Stimulated activated effector memory CD8-positive, alpha-beta T cell treated with anti-CD3 and anti-CD28 coated beads, Interleukin-12 subunit alpha, Interleukin-12 subunit beta, amount 100 ng/mL, for 72 hours (primary cell): ENCODE measurements around the gene PATZ1.

Experiments
- ATAC-seq: fragments of 150-1000 bp; cut with Tn5 transposase; 2 replicates; pipeline ENCODE4 v1.10.0; 2021
- DNase-seq, 2 donors: peaks; one replicate each; pipeline ENCODE4 v3.0.0; 2021 to 2022; ENCODE audit warnings: low spot score in 2 of 2
- H3K27ac Mint-ChIP-seq: one replicate; pipeline ENCODE4 v1.8.0; 2022; ENCODE audit warnings: mild to moderate bottlenecking, mixed read lengths
- H3K36me3 Mint-ChIP-seq: one replicate; pipeline ENCODE4 v1.8.0; 2022; ENCODE audit warnings: mild to moderate bottlenecking, mixed read lengths
- H3K4me1 Mint-ChIP-seq: one replicate; pipeline ENCODE4 v1.8.0; 2022; ENCODE audit warnings: mixed read lengths
- H3K4me3 Mint-ChIP-seq: one replicate; pipeline ENCODE4 v1.8.0; 2022; ENCODE audit warnings: mild to moderate bottlenecking, mixed read lengths
- H3K9me3 Mint-ChIP-seq: one replicate; pipeline ENCODE4 v1.8.0; 2022; ENCODE audit warnings: mixed read lengths

Gene PATZ1

DNA sequence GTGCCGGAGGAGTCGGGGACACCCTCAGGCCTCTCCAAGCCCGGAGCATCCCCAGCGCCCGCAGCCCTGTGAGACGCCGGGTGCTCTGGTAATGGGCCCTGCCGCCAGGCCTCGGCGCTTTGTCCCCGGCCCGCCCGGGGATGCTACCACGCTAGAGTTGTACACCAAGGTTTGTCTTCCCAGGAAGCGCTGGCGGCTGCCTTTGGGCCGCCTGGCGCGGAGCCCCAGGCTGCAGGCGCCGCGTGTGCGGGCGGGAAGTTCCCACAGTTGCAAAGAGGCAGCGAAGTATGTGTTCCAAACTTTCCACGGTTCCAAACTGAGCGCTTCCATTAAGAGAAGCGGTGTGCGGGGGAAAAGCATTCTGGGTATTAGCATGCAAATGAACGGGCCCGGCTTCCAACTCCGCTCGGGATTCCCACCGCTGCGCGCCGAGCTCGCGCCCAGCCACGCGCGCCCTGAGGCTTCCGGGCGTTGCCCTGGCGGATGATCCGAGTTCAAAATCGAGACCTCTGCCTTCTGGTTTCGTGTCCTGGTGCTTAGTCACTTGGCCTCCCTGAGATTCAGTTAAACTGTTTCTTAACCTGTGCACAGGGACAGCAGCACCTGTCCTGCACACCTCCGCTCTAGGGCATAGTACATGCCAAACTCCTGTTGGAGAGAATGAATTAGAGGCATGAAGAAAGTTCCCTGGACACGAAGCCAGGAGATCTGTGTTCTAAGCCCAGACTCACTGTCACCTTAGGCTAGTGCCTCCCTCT lies 1.3 kb upstream of the PATZ1 start:
- ATAC-seq (peak; percentile 15), DNase-seq (peak; percentile 25 to 79)
- H3K4me1 Mint-ChIP-seq: peaks cover 32% of the 10 kb centered on the region
- peaks cover 27% of the 10 kb centered on the region for H3K36me3 Mint-ChIP-seq
- peak overlapping the region; percentile 63 for H3K27ac Mint-ChIP-seq
- H3K9me3 Mint-ChIP-seq: no peaks in the 10 kb centered on the region
- peak overlapping the region; percentile 88 for H3K4me3 Mint-ChIP-seq

DNA sequence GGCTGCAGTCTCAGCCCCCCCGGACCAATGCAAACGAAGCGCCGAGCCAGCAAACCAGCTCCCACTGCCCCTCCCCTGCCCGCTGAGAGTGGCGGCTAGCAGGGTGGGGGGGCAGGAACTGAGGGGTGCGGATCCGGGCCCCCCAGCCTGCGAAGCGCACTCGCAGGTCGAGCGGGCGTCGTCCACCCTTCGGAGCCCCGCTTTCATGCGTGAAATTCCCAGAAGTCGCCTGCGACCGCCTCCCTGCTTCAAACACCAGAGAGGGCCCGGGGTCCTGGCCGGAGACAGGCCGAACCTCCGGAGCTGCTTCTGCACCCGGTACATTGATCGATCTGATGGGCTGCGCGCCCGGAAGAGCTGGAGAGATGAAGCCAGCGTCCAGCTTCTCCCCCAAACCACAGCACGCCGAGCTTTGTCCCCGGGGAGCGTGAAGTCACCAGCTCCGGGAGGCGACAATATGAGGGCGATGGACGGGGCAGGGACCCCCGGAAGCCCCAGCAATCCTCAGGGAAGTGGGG lies 646 bp upstream of the PATZ1 start:
- Mint-ChIP-seq H3K4me1 (peaks cover 38% of the 10 kb centered on the region), H3K27ac (peak overlapping the region; percentile 63), H3K4me3 (peak overlapping the region; percentile 88), H3K9me3 (no peaks in the 10 kb centered on the region), H3K36me3 (peaks cover 33% of the 10 kb centered on the region)
- ATAC-seq (peak; percentile 4), DNase-seq (peak in 1 of 2 donors; percentile 18)

DNA sequence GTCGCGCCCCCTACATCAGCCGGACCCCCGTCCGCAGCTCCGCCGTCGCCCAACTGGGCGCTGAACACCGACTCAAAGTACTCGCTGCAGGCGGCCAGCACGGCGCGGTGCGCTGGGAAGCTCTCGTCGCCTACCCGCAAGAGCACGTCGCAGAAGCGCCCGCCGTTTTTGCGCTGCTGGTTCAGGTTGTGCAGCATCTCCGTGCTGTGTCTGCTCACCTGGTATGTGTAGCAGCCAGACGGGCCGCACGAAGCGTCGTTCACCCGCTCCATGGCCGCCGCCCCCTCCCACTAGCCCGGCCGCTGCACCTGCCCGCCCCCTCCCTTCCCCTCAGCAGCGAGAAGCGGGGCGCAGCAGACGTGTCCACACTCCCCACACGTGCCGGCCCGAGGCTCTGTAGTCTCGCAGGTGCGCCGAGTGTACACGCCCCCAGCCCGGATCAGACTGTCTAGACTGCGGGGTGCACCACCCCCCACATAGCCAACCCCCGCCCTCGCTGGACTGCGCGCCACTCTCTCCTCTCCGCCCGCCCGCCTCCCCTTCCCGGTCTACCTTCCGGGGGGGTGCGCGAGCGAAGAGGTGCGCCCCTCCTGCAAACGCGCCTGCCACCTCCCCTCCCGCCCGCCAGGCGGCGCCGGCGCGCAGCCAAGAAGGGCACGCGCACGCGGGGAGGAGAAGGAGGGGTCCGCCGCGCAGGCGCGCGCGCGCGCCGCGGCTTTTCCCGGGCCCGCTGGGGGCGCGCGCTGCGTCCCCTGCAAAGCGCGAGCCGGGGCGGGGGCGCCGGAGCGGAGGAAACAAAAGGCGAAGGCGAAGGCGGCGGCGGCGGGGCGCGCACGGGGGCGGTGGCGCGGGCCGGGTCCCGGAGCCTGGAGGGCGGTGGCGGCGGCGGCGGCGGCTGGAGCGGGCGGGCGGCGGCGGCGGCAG lies 553 bp downstream of the PATZ1 start:
- Mint-ChIP-seq H3K4me1 (peaks cover 50% of the 10 kb centered on the region), H3K9me3 (no peaks in the 10 kb centered on the region), H3K4me3 (peak overlapping the region; percentile 88), H3K36me3 (peaks cover 44% of the 10 kb centered on the region), H3K27ac (peak overlapping the region; percentile 96)
- DNase-seq: peak; percentile 91 to 94
- ATAC-seq: peak; percentile 67

- Mint-ChIP-seq H3K4me1 (peaks cover 59% of the 10 kb centered on the region), H3K36me3 (peaks cover 52% of the 10 kb centered on the region), H3K27ac (peak overlapping the region; percentile 96), H3K9me3 (no peaks in the 10 kb centered on the region), H3K4me3 (peak overlapping the region; percentile 88)
- DNase-seq: peak in 1 of 2 donors; percentile 70
- no peak for ATAC-seq
These were observed 1.4 kb downstream of the PATZ1 start for GRCh38 chr22:31344578-31345330.

GRCh38 chr22:31344256-31344577 lies 1.9 kb downstream of the PATZ1 start:
- peaks cover 55% of the 10 kb centered on the region for H3K36me3 Mint-ChIP-seq
- DNase-seq (no peak), ATAC-seq (no peak)
- H3K27ac Mint-ChIP-seq: peak overlapping the region; percentile 96
- peaks cover 64% of the 10 kb centered on the region for H3K4me1 Mint-ChIP-seq
- H3K4me3 Mint-ChIP-seq: peak overlapping the region; percentile 88
- no peaks in the 10 kb centered on the region for H3K9me3 Mint-ChIP-seq

GRCh38 chr22:31343235-31344191 lies 2.6 kb downstream of the PATZ1 start:
- H3K36me3 Mint-ChIP-seq: peaks cover 61% of the 10 kb centered on the region
- peak in 1 of 2 donors; percentile 65 for DNase-seq

GRCh38 chr22:31342389-31343140 lies 3.6 kb downstream of the PATZ1 start:
- Mint-ChIP-seq H3K9me3 (no peaks in the 10 kb centered on the region), H3K36me3 (peaks cover 68% of the 10 kb centered on the region), H3K27ac (peak overlapping the region; percentile 96), H3K4me3 (peak overlapping the region; percentile 88), H3K4me1 (peaks cover 67% of the 10 kb centered on the region)
- DNase-seq (no peak), ATAC-seq (no peak)

More at GRCh38 chr22:31343235-31344191, 2.6 kb downstream of the PATZ1 start:
- Mint-ChIP-seq H3K9me3 (no peaks in the 10 kb centered on the region), H3K4me3 (peak overlapping the region; percentile 88), H3K27ac (peak overlapping the region; percentile 96), H3K4me1 (peaks cover 67% of the 10 kb centered on the region)
- no peak for ATAC-seq

- Mint-ChIP-seq H3K4me3 (peak overlapping the region; percentile 88), H3K36me3 (peaks cover 78% of the 10 kb centered on the region), H3K27ac (peak overlapping the region; percentile 96)
These were observed 4.6 kb downstream of the PATZ1 start for GRCh38 chr22:31341386-31342088.

DNA sequence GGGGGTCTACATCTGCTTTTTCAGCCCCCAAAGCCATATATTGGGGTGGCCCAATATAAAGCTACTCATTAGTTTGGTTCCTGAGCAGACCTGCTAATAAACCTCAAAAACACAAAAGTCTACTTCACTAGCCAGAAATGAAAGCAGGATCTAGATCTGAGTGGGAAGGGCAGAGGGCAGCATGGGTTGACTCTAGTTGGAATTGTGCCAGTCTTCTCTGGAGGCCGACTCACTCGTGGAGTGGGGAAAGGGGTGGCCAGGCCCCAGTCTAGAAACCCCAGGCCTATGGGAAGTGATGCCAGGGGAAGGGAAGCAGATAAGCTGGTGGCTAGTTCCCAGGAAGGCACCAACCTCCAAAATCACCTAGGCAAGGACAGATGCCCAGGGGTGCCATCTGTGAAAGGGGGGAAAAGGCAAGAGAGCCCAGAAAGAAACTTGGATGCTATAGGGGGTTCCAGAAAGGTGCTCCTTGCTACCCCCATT lies 5.3 kb downstream of the PATZ1 start:
- Mint-ChIP-seq H3K9me3 (no peaks in the 10 kb centered on the region), H3K36me3 (peaks cover 84% of the 10 kb centered on the region), H3K27ac (peak overlapping the region; percentile 96), H3K4me3 (peak overlapping the region; percentile 88), H3K4me1 (peaks cover 78% of the 10 kb centered on the region)
- no peak for ATAC-seq
- no peak for DNase-seq

More at GRCh38 chr22:31341386-31342088, 4.6 kb downstream of the PATZ1 start:
- DNase-seq: no peak
- Mint-ChIP-seq H3K9me3 (no peaks in the 10 kb centered on the region), H3K4me1 (peaks cover 74% of the 10 kb centered on the region)
- ATAC-seq: no peak

GRCh38 chr22:31340360-31340759 lies 5.8 kb downstream of the PATZ1 start:
- Mint-ChIP-seq H3K4me3 (no peak overlapping the region), H3K27ac (peak overlapping the region; percentile 96), H3K4me1 (peaks cover 80% of the 10 kb centered on the region)

GRCh38 chr22:31339148-31339832 lies 6.9 kb downstream of the PATZ1 start:
- Mint-ChIP-seq H3K27ac (peak overlapping the region; percentile 96), H3K36me3 (peaks cover 90% of the 10 kb centered on the region), H3K4me1 (peaks cover 76% of the 10 kb centered on the region), H3K9me3 (no peaks in the 10 kb centered on the region), H3K4me3 (no peak overlapping the region)
- ATAC-seq (no peak), DNase-seq (no peak)

More at GRCh38 chr22:31340360-31340759, 5.8 kb downstream of the PATZ1 start:
- DNase-seq (no peak), ATAC-seq (no peak)
- Mint-ChIP-seq H3K36me3 (peaks cover 89% of the 10 kb centered on the region), H3K9me3 (no peaks in the 10 kb centered on the region)

DNA sequence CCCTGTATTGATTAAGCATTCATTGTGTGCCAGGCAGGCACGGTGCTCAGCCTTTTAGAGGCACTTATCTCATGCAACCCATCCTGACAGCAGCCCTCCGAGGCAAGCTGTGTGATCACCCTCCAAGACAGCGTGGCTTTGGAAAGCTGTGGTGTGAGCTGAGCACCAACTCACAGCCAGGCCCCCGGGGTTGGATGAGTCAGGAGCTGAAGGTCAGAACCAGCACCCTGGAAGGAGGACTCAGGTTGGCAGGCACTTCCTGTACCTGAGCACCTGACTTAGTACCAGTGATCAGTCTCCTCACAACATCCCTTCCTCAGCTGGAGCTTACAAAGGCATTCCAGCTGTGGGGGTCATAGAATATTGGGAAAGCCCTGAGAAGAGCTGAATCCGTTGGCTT lies 9.0 kb downstream of the PATZ1 start:
- no peaks in the 10 kb centered on the region for H3K9me3 Mint-ChIP-seq
- no peak for DNase-seq
- peaks cover 74% of the 10 kb centered on the region for H3K4me1 Mint-ChIP-seq
- ATAC-seq: peak; percentile 67
- H3K27ac Mint-ChIP-seq: peak overlapping the region; percentile 96
- H3K36me3 Mint-ChIP-seq: peaks cover 91% of the 10 kb centered on the region
- no peak overlapping the region for H3K4me3 Mint-ChIP-seq
